Fibroblast of skin of scalp (primary cell): ENCODE data around the gene GDAP1L1.
A peak's percentile ranks its signal among the peaks of the same experiment; 100 is the strongest.
"Not testable (repeated sequence)": the region's sequence is repeated elsewhere in the genome, so short reads cannot be mapped to it uniquely, and the experiment has no call there.

ENCODE experiments used
- DNase-seq: peaks from one replicate; pipeline ENCODE4 v3.0.0-alpha.2; 2013

Gene GDAP1L1

DNA sequence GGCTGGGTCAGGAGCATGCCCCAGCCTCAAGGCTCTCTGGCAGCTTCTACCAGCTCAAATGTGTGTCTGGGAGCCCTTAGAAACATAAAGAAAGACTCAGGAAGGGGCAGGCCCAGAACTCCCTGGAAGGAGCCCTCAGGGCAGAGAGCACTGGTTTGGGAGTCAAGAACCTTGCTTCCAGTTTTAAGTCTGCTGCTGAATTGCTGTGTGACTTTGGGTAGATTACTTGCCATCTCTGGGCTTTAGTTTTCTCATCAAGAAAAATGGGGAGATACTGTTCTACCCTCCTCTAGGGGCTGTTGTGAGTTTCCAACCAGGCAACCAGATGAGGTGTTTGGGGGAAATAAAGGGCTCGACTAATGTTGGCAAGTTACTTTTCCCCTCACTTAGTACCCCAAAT, 8.8 kb downstream of the GDAP1L1 start:
- DNase-seq: no peak

DNA sequence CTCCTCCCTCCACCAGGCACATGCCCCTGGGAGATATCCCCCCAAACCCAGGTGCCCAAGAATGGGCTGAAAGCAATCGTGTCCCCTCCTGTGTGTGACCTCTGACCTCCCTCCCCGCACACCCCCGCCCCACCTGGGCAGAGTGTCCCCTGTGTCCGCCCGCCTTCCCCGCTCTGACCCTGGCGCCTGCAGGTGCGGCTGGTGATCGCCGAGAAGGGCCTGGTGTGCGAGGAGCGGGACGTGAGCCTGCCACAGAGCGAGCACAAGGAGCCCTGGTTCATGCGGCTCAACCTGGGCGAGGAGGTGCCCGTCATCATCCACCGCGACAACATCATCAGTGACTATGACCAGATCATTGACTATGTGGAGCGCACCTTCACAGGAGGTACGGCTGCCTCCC, 9.9 kb downstream of the GDAP1L1 start:
- no peak for DNase-seq

DNA sequence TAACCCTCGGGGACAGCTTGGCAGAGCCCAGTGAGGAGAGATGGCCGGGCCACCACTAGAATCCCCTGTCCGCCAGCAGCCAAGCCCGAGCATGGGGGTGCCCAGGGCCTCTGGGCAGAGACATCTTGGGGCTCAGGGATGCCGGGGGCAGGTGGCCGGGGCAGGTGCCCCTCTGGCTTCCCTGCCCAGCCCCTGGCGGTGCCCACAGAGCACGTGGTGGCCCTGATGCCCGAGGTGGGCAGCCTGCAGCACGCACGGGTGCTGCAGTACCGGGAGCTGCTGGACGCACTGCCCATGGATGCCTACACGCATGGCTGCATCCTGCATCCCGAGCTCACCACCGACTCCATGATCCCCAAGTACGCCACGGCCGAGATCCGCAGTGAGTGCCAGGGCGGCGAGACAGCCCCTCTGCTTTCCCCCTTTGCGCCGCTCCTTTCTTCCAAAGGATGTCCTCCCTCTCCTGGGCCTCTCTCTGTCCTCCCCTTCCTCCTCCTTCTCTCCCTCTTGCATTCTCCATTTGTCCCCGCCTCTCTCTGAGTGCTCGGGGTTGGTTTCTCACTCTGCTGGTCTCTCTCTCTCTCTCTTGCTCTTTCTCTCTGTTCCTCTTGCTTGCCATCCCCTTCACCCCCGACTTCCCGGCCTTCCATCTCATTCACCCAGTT, 11.2 kb downstream of the GDAP1L1 start:
- DNase-seq: no peak

DNA sequence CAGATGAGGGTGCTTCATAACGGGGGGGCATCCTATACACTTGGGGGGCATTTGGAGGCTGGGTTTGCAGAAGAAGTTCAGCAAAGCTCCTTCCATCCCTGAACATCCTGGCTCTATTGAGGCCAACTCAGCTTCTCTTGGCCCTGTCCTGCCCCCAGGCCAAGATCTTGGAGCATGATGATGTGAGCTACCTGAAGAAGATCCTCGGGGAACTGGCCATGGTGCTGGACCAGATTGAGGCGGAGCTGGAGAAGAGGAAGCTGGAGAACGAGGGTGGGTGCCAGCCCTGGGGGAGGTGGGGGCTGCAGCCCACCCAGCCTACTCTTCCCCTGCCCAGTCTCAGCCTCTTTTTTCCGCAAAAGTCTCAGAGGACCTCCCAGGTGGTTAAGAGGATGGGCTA, 17.2 kb downstream of the GDAP1L1 start:
- no peak for DNase-seq

DNA sequence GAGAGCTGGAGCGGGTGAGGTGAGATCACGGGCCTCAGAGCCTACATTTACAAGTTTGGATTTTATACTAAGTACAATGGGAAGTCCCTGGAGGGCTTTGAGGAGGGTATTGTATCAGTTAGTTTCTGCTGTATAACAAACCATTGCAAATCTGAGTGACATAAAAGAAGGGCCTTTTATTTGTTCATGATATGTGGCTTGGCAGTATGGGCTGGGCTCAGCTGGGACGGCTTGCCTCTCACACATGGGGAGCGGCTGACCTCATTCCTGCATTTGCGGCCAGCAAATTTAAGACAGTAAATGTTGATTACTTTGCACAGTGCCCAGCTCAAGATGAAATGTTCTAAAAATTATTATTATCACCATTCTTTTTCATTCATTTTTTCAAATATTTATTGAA, 21.7 kb downstream of the GDAP1L1 start:
- DNase-seq: no peak

DNA sequence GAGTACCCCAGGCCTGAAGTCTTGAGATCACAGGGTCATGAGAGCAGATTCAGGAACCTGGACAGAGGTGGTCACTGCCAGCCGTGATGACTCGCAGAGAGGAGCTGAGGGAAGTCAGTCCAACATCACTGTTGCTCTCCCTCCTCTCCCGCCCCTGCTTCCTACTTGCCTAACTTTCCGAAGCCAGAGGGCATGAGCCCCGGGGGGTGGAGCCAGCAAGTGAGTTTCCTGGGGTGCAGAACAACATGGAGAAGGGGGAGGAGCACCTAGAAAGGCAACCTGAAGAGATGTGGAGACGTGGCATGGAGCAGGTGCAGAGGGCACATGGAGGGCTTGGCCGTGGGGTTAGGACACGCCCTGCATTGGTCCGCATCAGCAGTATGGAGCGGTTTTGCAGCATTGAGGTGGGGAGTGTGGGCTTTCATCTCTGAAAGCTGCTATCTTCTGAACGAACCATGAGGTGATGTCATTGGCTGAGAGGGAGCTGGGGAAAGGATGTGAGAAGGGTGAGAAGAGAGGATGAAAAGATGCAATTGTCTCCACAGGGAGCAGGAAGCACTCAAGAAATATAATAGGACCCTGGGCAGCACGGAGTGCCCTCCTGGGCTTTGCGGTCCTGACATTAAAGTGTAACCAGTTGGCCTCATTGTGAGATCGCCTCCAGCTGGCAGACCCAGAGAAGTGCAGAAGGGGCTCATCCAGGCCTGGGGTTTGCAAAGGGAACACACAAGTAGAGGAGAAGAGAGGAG, 25.0 kb downstream of the GDAP1L1 start:
- DNase-seq: no peak

DNA sequence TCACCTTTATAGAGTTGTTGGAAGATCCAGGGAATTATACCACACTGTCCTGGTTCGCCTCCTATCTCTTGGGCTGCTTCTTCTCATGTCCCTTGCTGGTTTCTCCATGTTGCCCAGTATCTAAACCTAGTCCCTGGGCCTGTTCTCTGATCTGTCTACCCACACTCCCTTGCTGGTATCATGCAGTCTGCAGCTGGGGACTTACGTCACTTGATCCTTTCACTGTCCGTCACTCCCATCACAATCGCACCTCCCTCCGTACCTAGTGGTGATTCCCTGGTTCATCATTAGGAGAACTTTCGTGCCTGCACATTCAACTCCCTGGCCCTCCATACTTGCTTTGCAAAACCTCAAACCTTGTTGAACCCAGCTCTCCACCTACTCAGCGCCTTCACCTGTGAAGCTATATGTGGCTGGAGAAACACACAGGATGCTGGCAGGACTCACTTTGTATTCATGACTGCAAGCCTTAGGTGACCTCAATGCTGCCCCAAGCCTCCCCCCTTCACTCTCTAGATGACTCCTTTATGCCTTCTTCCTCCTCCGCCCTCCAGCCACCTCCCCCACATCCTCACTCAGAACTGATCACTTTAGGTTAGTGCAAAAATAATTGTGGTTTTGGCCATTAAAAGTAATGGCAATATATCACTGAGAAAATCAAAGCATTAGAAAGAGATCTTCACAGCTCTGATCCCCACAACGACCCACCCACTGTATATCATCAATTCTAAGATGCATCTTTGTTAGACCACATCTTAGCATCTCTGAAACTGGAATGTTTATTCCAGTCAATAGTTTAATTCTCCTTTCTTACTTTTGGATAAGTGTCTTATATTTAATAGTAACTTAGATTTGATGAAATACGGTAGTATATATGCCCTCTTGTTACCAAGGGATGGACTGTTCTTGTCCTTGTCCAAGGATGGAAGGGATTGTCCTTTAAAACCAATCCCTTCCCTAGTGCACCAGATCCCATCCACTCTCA, 26.4 kb downstream of the GDAP1L1 start:
- no peak for DNase-seq

DNA sequence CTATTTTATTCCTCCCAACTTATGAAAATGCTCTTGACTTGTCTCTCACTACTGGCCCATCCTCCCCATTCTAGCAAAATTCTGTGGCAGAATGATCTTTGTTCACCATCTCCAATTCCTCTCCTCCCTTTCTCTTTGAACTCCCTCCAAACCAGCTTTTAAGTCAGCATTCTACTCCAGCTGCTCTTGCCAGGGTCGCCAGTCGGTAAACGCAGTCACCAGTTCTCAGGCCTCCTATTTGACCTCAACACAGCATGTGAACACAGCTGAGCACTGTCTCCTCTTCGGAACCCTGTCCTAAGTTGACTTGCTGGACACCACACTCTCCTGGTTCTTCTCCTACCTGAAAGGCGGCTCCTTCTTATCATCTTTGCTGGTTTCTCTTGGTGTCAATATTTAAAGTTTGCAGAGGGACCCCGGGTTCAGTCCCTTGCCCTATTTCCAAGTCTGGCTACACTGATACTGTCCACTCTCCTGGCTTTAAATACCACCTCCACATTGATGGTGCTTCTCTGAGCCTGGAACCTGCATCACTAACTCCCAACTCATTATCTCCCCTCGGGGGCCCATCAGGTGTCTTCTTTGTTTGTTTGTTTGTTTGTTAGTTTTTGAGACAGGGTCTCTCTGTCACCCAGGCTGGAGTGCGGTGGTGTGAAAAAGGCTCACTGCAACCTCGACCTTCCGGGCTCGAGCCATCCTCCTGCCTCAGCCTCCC, 27.4 kb downstream of the GDAP1L1 start:
- no peak for DNase-seq

DNA sequence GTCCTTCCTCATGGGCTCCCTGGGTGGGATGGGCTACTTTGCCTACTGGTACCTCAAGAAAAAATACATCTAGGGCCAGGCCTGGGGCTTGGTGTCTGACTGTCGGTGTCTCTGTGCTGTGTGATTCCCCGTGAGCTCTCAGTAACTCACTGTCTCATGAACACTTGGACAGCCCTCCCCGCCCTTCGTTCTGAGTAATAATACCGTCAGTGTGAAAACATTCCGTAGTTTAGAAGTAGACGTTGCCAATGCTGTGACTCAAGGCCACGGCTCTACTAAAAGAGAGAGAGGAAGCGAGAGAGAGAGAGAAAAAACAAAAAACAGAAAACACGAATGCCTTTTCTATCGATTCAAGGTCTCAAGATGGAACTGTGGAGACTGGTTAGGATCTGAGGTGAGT, 32.1 kb downstream of the GDAP1L1 start:
- peak; percentile 75 for DNase-seq

DNA sequence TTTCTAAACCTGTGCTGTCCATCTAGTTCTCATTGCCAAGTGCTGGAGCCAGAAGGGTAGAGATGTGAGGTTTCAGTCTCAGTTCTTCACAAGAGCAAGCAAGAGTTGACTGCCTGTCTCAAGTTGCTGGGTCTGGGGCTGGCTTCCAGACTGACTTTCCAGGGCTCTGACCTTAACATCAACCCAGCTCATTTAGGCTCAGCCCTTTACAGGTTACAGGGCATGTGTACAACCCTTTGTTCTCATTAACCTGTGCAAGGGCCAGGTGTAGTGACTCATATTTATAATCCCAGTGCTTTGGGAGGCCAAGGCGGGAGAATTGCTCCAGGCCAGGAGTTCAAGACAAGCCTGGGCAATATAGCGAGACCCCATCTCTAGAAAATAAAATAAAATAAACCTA, 33.3 kb downstream of the GDAP1L1 start:
- no peak for DNase-seq

DNA sequence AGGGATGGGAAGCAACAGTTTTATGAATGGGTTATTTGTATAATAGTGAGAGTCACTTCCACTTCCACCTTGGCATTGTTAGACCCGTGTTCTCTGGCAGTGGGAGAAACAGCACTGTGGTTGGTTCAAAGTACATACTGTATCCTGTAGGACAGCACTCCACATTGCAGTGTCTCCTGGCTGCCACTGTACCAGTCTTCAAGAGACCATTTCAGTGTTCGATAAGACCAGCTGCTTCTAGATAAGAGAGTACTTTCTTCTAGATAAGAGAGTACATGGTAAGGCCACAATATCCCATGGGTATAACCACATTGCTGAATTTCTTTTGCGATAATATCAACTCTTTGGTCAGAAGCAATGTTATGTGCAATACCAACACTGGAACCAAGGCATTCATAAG, 35.1 kb downstream of the GDAP1L1 start:
- no peak for DNase-seq

DNA sequence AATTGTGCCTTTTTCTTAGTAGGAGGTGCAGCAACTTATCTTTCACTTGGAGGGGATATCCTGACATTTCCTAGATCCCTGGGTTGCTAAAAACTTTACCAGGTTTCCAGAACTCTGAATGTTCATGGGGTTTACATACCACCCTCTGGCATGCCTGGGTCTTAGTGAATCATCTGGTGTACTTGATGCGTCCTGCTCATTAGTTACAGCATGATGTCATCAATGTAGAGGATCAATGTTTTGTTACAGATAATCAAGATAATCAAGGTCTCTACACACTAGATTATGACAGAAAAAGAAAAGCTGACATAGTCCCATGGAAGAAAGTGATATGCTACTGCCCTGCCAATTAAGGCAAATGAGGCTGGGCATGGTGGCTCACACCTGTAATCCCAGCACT, 36.9 kb downstream of the GDAP1L1 start:
- no peak for DNase-seq

DNA sequence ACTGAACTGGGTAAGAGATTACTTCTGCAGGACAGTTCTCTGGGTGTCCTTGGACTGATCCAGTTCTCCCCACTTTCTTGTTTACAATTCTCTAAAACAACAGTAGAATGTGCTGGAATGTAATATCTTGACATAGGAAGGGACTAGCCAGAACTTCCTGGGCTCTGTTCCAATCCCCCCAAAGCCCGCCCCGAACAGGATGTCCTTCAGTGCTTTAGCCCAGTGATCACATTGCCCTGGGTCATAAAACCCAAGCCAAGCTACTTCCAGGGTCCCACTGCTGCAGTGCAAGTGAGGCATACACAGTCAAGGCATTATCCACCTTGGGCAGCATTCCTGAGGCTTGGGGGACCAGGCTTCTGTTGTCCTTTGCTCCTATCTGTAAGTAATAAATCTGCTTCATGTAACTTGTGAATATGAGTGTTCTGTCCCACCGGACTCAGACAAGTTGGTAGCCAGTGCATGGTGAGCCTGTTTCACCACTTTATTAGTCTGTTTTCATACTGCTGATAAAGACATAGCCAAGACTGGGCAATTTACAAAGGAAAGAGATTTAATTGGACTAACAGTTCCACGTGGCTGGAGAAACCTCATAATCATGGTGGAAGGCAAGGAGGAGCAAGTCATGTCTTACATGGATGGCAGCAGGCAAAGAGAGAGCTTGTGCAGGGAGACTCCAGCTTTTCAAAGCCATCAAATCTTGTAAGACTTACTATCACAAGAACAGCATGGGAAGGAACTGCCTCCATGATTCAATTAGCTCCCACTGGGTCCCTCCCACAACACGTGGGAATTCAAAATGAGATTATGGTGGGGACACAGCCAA, 40.4 kb downstream of the GDAP1L1 start:
- no peak for DNase-seq

DNA sequence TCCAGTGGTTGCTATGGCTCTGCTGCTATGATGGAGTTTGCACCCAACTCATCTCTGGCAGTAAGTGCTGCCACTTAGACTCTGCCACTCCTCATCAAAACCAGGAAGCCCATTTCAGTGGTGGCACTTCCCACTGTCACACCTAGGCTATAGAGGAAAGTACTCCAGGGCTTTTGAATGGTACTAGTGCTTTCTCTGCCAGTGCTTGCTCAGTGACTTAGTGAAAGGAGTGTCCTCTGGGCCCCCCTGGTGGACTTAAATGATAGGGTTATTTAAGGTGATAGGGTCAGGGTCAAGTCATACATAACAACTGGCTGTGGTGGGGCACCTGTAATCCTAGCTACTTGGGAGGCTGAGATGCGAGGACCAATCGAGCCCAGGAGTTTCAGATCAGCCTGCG, 41.1 kb downstream of the GDAP1L1 start:
- no peak for DNase-seq

DNA sequence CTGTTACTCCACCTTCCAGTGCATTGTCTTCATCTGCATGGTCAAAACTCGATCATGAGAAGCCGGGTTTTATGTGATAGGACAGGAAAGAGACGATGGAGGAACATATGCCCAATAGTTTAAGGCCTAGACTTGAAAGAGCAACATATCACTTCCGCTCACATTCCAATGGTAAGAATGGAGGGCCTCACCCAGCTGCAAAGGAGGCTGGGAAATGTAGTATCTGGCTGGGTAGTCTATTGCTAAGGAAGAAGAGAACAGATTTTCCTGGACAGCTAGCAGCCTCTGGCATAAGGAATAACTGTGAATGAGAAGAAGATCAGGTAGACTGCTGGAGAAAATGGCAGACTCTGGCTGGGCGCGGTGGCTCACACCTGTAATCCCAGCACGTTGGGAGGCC, 44.6 kb downstream of the GDAP1L1 start:
- DNase-seq: no peak

DNA sequence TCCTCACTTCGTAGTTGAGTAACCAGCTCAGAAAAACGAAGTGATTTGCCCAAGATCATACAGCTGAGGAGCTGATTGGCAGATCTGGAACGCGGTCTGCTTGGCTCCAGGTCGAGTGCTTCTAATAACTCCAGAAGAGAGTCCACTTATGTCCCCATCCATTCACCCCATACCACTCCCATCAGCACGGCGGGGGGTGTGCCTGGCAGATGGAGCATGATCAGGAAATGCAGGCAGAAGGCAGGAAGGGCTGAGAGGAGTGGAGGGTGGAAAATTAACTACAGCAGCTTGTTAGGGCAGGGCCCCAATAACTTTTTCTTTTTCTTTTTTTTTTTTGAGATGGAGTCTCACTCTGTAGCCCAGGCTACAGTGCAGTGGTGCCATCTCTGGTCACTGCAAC, 48.9 kb downstream of the GDAP1L1 start:
- DNase-seq: no peak

DNA sequence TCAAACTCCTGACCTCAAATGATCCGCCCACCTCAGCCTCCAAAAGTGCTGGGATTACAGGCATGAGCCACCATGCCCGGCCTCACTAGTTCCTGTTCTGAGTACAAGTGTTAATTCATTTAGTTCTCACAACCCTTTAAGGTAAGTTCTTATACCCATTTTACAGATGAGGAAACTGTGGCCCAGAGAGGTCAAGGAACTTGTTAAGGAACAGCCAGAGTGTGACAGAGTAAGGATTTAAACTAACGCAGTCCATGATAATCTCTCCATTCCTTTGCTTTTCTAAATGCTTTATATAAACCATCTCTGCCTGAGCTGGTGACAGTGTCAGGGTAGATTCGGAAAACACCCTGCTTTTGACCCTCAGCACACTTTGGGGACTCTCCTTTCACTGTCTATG, 50.6 kb downstream of the GDAP1L1 start:
- DNase-seq: no peak

DNA sequence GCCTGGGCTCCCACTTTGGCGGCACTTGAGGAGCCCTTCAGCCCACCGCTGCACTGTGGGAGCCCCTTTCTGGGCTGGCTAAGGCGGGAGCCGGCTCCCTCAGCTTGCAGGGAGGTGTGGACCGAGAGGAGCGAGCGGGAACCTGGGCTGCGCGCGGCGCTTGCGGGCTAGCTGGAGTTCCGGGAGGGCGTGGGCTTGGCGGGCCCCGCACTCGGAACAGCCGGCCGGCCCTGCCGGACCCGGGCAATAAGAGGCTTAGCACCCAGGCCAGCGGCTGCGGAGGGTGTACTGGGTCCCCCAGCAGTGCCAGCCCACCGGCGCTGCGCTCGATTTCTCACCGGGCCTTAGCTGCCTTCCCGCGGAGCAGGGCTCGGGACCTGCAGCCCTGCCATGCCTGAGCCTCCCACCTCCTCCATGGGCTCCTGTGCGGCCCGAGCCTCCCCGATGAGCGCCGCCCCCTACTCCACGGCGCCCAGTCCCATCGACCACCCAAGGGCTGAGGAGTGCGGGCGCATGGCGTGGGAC, 52.0 kb downstream of the GDAP1L1 start:
- DNase-seq: not testable (repeated sequence)

DNA sequence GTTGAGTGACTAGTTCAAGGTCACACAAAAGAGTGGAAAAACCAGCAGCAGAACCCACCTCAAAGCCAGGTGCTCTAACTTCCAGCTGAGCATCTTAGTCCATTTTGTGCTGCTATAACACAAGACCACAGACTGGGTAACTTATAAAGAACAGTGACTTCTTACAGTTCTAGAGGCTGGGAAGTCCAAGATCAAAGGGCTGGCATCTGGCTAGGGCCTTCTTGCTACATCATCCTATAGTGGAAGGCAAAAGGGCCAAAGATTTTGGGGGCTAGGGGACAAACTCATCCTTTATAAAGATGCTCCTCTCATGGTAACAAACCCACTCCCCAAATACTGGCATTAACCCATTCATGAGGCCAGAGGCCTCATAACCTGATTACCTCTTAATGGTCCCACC, 54.2 kb downstream of the GDAP1L1 start:
- no peak for DNase-seq

DNA sequence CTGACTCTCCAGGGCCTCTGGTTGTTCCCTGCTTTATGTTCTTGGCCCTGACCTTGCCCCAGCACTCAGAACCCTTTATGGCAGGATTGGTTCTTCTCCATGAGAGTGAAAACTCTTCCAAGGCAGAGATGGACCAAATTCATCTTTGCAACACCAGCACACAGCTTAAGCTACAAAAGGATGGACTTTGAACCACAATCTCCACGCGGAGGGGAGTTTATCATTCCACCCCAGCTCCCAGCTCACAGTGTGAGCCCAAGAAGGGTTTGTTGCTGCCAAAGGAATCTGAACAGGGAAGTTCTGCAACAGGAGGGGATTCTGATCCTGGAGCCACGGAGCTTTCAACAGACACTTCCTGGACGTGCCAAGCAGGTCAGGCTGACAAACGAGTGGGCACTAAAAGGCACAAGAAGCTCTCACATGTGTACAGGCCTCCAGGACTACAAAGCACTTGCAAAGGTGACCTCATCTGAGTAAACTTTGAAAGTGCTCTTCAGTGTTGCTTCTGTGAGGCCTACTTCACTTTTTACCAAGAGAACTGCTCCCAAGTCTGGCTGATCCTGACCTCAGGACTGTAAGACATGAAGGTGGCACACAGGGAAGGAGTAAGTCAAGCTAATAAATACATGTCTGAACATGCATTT, 55.0 kb downstream of the GDAP1L1 start:
- DNase-seq: no peak

DNA sequence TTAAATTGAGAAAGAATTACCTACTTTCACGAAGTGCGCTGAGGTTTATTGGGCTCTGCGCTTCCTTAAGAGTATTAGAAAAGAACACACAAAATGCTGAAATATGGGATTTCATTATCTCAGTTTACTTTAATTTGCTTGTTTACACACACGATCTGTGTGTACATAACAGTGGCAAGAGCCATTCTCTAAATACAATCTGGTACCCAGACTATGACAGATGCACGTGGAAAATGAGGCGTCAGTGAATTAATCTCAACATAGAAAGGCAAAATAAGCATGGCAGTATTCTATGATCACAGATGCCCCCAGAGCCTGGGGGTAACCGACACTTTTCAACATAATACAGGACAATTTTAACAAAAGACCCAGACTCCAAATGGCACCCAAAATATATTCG, 55.6 kb downstream of the GDAP1L1 start:
- DNase-seq: no peak
